Myometrial cell (primary cell): ENCODE results near the gene CDH7. TPM values are rescaled to one million over a fixed set of nuclear protein-coding genes. Genes with fewer than 3 reads are reported as not detected.

Experiments
- total RNA-seq: library from RNA; depleted of rRNA; stranded (reverse); fragments of >200 nt; gene quantifications from 2 replicates; pipeline ENCODE4 v1.2.3, GENCODE V29; 2015

CDH7 gene
- total RNA-seq, result not detected in 2 replicates

GRCh38 chr18:65750389-65751154, at the start of gene CDH7:
Gene CDH7, plus strand, starts transcription at chr18:65751012. Its CDS starts 11,831 bp downstream, at chr18:65762843.

